Iris pigment epithelial cell (primary cell): Measurements from ENCODE around the gene STAT2.

ENCODE experiments used
- DNase-seq: peaks from one replicate; pipeline ENCODE4 v3.0.0-alpha.2; 2011; ENCODE audit warnings: low read depth

The STAT2 gene

DNA sequence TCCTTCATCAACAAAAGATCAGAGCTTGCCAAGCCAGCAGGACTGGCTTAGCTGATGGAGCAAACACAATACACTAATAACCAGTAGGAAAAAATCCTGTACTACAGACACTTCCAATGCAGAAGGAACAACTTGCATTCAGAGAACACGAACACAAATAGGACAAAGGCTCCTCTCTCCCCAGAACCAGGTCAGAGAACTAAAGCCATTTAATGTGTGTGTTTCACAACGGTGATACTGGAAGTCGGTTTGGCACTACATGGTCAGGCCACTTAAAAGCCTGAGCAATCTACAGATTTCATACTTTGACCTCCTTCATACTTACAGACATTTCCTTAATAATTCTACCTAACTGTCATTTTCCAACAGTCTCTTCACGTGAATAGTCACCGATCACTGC is 66.1 kb downstream of the STAT2 start:
- no peak for DNase-seq
